Dedifferentiated amniotic fluid mesenchymal stem cell (primary cell): ENCODE measurements around the gene HK3.

Experiments used
- DNase-seq: peaks from one replicate; pipeline ENCODE4 v3.0.0-alpha.2; 2016; ENCODE audit errors: extremely low spot score

Gene HK3, protein sequence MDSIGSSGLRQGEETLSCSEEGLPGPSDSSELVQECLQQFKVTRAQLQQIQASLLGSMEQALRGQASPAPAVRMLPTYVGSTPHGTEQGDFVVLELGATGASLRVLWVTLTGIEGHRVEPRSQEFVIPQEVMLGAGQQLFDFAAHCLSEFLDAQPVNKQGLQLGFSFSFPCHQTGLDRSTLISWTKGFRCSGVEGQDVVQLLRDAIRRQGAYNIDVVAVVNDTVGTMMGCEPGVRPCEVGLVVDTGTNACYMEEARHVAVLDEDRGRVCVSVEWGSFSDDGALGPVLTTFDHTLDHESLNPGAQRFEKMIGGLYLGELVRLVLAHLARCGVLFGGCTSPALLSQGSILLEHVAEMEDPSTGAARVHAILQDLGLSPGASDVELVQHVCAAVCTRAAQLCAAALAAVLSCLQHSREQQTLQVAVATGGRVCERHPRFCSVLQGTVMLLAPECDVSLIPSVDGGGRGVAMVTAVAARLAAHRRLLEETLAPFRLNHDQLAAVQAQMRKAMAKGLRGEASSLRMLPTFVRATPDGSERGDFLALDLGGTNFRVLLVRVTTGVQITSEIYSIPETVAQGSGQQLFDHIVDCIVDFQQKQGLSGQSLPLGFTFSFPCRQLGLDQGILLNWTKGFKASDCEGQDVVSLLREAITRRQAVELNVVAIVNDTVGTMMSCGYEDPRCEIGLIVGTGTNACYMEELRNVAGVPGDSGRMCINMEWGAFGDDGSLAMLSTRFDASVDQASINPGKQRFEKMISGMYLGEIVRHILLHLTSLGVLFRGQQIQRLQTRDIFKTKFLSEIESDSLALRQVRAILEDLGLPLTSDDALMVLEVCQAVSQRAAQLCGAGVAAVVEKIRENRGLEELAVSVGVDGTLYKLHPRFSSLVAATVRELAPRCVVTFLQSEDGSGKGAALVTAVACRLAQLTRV

DNA sequence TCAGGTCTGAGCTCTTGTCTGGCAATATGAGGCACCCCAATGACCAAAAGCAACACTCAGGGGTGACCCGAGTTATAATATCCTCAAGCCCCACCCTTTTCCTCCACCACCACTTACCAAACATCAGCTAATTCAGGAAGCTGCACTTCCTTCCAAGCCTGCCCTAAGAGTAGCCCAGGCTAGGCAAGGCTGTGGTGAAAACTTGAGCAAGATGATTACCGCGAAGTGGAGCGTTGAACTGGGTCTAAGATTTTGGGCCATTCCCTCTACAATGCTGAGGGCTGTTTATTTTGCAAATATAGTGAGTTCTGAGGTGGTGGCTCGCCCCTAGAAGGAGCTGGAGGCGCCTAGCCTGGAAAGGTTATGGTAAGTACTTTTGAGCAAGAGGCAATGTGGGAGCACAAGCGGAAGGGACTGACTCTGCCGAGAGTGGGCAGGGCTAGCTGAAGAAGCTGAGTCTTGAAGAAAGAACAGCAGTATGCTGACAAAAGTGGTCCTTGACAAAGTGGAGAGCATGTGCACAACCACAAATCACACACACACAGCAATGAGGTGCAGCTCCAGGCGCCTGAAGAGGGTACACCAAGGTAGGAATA is at the start of gene HK3:
Gene HK3, minus strand, starts transcription at position 51 of the 596 bp plus-strand sequence. CDS start 3,187 bp downstream, outside the sequence.
- no peak for DNase-seq

DNA sequence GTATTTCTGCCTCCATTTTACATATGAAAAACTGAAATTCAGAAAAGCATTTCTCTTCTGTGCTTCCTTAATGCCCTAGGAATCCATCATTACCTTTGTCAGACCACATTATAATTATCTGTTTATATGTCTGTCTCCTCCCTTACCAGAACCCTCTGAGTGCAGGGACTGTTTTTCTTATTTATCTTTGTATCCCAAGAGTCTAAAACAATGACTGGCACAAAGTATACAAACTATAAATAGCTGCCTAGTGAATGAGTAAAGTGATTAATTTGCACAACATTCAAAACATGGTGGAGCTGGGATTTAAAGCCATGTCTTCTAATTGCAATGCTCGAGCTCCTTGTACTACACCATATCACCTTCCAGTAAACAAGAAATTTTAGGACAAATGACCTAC is 49.3 kb upstream of the HK3 start:
- no peak for DNase-seq

GRCh38 chr5:176947847-176948246 is 48.7 kb upstream of the HK3 start:
- no peak for DNase-seq

DNA sequence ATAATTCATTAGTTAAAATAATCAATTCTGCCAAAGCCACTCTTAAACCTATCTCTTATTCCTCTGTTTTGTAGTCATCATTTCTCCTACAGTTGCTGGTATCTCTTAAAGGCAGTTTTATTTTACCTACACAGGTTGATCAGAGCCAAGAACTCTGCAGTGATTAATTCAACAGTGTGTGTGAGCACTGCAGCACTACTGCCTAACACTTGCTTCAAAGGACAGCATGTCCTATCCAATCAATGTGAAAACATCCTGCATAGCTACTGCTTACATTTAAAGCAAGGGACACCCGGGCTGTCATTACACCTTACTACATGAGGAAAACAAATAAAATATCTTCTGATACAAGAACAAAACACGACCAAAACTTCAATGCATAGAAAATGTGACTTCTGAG is 45.1 kb upstream of the HK3 start:
- DNase-seq, result no peak

DNA sequence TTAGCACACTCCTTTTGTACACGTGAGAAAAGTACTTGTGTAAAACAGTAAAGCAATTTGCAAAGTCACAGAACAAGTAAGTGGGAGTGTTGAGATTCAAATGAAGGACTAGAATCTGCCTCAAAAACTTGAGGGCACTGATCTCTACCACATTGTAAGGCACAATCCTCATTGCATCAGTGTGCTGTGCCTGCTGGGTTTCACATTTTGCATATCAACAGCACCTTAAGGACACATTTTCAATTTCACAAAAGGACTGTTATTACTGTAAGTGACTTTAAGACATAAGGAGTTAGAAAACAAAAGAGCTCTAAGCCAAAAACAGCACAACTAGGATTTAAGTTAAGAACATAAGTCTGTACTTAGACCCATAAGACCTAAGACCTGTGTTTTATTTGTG is 44.7 kb upstream of the HK3 start:
- no peak for DNase-seq

DNA sequence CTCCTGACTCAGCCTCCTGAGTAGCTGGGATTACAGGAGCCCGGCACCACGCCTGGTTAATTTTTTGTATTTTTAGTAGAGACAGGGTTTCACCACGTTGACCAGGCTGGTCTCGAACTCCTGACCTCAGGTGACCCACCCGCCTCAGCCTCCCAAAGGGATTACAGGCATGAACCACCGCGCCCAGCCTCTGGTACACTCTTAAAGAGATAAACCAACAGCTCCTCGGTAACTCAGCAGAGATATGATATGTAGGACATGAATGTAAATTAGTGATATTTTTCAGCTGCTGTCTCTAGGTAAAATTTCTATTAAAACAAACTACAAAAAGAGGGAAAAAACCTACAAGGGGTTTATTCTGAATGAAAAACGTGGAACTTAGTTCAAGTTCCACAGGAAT is 42.8 kb upstream of the HK3 start:
- no peak for DNase-seq

DNA sequence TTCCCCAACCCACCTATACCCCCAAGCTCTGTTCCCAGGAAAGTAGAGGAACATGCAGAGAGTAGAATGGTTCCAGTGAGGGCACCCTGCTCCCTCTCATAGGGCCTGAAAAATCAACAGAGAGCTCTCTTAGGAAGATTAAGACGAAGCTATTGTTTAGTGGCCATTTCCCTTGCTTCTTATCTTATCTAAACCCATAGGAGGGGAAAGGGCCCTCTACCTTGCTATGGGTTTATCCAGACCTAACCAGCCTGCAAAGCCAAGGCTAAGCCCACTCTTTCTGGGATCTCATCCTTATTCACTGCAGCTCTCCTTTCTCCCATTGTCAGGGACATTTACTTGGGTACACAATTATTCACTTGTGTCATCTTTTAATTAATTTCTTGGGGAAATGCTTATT is 39.3 kb upstream of the HK3 start:
- no peak for DNase-seq

- no peak for DNase-seq
Observed at GRCh38 chr5:176935017-176935416, 35.9 kb upstream of the HK3 start.

DNA sequence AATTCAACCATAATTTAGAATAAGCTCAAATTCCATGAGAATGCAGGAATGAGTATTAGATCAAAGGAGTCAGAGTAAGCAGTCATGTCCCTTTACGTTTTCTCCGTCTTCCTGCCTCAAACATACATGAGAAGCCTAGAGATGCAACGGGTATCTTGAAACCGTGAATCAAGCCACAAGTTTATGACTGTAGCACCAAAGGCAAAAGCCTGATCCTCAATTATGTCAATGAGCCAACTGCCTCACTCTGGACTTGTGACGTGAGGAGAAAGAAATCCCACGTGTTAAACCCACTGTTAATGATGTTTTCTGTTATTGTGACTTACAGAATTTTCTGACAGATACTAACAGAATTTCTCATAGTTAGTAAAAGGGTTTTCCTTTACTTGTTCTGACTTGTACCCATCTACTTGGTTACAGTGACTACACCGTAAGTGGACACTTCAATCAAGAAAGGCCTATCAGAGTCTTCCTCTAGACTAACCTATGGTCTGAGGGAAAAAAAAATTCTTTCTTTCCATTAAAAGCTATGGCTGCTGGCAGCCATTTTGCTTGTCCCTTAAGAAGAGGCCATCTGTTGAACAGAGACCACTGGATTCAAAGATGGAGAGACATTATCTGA is 35.3 kb upstream of the HK3 start:
- no peak for DNase-seq

DNA sequence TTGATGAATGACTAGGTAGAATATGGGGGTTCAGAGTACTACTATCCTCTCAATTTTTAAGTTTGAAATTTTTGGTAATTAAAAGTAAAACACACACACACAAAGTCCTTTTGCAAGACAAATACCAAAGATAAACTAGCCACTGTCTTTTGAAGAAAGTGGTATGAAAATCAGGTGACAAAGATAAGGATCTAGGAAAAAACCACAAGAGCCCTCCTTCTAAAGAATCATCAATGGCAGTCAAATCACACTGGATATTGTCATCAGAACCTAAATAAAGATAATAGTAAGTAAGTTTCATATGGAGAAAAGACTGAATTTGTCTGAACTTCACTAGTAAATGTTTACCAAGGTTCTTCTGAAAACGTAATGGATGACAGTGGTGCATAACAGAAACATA is 30.5 kb upstream of the HK3 start:
- DNase-seq, result no peak

DNA sequence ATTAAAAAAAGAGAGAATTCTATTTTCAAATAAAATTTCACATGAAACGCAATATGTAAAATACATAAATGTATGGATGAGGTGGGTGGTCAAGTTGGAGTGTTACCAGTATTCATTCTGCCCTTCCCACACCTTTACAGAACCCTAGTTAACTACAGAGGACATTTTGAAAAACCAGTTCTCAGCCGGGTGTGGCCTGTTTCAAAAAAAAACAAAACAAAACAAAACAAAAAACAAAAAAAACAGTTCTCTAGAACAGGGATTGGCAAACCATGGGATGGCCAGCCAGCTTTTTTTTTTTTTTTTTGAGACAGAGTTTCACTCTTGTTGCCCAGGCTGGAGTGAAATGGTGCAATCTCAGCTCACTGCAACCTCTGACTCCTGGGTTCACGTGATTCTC is 28.4 kb upstream of the HK3 start:
- DNase-seq, result no peak

GRCh38 chr5:176922817-176923216 is 23.7 kb upstream of the HK3 start:
- no peak for DNase-seq

GRCh38 chr5:176921714-176922113 is 22.6 kb upstream of the HK3 start:
- no peak for DNase-seq

- no peak for DNase-seq
Observed at GRCh38 chr5:176918613-176919012, 19.5 kb upstream of the HK3 start.

GRCh38 chr5:176916337-176916736 is 17.2 kb upstream of the HK3 start:
- no peak for DNase-seq

- DNase-seq, result no peak
Observed at GRCh38 chr5:176915906-176916305, 16.8 kb upstream of the HK3 start.

GRCh38 chr5:176912115-176912514 is 13.0 kb upstream of the HK3 start:
- no peak for DNase-seq

DNA sequence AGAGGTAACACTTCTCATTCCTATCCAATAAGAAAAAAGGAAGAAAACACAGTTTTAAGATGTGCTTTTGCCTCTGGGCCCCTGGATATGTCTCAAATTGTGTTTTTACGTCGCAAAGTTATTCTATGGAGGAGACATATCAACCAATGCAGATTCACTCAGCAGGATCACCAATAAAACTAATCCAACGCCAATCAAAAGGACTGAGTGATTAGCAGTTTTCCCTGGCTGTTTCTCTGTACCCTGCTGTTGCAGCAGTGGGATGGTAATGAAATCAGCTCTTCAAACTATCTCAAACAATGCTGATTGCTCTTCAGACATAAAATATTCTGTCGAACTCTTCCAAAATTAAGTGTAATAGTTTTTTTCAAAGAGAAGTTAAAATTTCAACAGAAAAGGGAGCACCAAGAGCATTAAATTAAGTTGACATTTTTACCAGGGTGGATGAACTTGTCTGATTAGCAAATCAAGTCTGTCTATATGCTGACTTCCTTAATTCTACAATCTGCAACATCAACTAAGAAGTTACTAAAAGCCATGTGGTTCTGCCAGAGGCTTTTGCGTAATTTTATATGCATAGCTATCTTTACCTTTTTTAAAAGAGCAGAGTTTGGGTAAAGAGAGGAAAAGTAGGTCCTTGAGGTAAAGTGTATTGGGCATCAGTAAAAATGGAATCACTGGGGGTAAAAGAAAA is 9.7 kb upstream of the HK3 start:
- no peak for DNase-seq

- DNase-seq, result no peak
Observed at GRCh38 chr5:176906796-176907195, 7.7 kb upstream of the HK3 start.

GRCh38 chr5:176906126-176906525 is 7.0 kb upstream of the HK3 start:
- no peak for DNase-seq

DNA sequence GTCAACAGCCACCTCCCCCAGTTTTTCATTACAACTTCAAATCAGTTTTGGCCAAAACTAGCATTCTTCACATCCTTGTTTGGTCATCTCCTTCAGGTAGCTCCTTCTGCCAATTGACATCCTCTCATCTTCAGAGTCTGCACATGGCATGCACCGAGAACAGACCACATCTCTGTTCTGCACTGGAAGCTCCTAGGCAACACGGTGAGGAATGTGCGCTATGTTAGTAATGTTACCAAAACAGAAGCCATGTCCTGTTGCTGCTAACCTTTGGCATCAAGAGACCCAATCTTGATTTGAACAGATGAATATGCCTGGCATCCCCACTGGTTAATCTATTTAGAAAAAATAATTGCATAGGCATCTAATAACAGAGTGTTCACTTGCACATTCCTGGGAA is 5.1 kb upstream of the HK3 start:
- DNase-seq, result no peak
